Esophagus muscularis mucosa (tissue), 4 donors: Measurements from ENCODE around the gene COPZ1. TPM values are rescaled to one million over a fixed set of nuclear protein-coding genes. Genes with fewer than 3 reads are reported as not detected.

Experiments
- DNase-seq: peaks from one replicate; pipeline ENCODE4 v3.0.0-alpha.2; 2017; ENCODE audit errors: extremely low spot score
- H3K27ac ChIP-seq, 4 donors: fragments of 200-600 bp; sonication (generic); replicated peaks in 1 of 4; 1 replicate in 3 of 4; 2 replicates in 1 of 4; pipeline ENCODE4 v1.5.1; 2016 to 2019; ENCODE audit warnings: mild to moderate bottlenecking in 1 of 4
- H3K27me3 ChIP-seq, 4 donors: fragments of 200-600 bp; sonication (generic); one replicate each; pipeline versions ENCODE4 v1.5.1 to v1.6.0; 2016 to 2019
- H3K36me3 ChIP-seq, 4 donors: fragments of 200-600 bp; sonication (generic); one replicate each; pipeline ENCODE4 v1.5.1; 2016 to 2019
- H3K4me1 ChIP-seq, 4 donors: fragments of 200-600 bp; sonication (generic); one replicate each; pipeline ENCODE4 v1.5.1; 2016 to 2019
- H3K4me3 ChIP-seq, 4 donors: fragments of 200-600 bp; sonication (generic); 1 replicate in 2 of 4; 2 replicates in 2 of 4; pipeline ENCODE4 v1.5.1; 2016 to 2019; ENCODE audit warnings: mild to moderate bottlenecking in 4 of 4, moderate library complexity in 1 of 4
- H3K9me3 ChIP-seq, 4 donors: fragments of 200-600 bp; sonication (generic); 1 replicate in 3 of 4; 2 replicates in 1 of 4; pipeline ENCODE4 v1.5.1; 2016 to 2019
- EP300 ChIP-seq: sonication (generic); formaldehyde crosslinking; IDR thresholded peaks from one replicate; pipeline ENCODE4 v1.6.1; 2017; ENCODE audit warnings: antibody characterized with exemption
- POLR2A ChIP-seq: fragments of 450-650 bp; IDR thresholded peaks from one replicate; pipeline ENCODE4 v1.6.1; 2017; ENCODE audit warnings: antibody characterized with exemption, moderate library complexity, mild to moderate bottlenecking, low read depth
- POLR2AphosphoS5 ChIP-seq, 2 donors: sonication (generic); formaldehyde crosslinking; IDR thresholded peaks; one replicate each; pipeline ENCODE4 v1.6.1; 2017; ENCODE audit warnings: antibody characterized with exemption in 2 of 2
- WGBS: methylation state at CpG from one replicate; pipeline ENCODE4 v1.1.5; 2018; 5-methylcytosine and 5-hydroxymethylcytosine counted together
- intact Hi-C: fragments of 100-400 bp; cut with DNase I; formaldehyde crosslinking; loops from one replicate; pipeline ENCODE4 v1.15.1; 2023
- total RNA-seq, 4 donors: library from RNA; depleted of rRNA; stranded (reverse); fragments of >200 nt; gene quantifications; one replicate each; pipeline versions ENCODE4 v1.1.0 to v1.2.1, GENCODE V29; 2016
- TF ChIP-seq, protein P1 (sequence below), 3 experiments: fragments of 200-600 bp in 2 of 3; fragments of 450-650 bp in 1 of 3; sonication (generic) in 2 of 3; IDR thresholded peaks; one replicate each; pipeline ENCODE4 v1.5.1; 2017 to 2019; ENCODE audit warnings: antibody characterized with exemption in 3 of 3, mild to moderate bottlenecking in 2 of 3, moderate library complexity in 1 of 3

COPZ1 gene
- total RNA-seq, 4 donors from 2014 or later, result 41.1 to 61.9 (median 48.5) TPM

GRCh38 chr12:54379398-54380201, 54.7 kb downstream of the COPZ1 start:
- Histone ChIP-seq H3K36me3 (no peaks in the 10 kb centered on the region), H3K27me3 (no peaks in the 10 kb centered on the region), H3K27ac (peak overlapping the region; percentile 83 to 86 (median 84)), H3K9me3 (no peaks in the 10 kb centered on the region), H3K4me1 (peaks cover 26 to 50% (median 42%) of the 10 kb centered on the region in 4 donors), H3K4me3 (peak overlapping the region; percentile 59 to 74 (median 62))
- intact Hi-C loops, result no loop called here
- TF ChIP-seq, protein P1, sequence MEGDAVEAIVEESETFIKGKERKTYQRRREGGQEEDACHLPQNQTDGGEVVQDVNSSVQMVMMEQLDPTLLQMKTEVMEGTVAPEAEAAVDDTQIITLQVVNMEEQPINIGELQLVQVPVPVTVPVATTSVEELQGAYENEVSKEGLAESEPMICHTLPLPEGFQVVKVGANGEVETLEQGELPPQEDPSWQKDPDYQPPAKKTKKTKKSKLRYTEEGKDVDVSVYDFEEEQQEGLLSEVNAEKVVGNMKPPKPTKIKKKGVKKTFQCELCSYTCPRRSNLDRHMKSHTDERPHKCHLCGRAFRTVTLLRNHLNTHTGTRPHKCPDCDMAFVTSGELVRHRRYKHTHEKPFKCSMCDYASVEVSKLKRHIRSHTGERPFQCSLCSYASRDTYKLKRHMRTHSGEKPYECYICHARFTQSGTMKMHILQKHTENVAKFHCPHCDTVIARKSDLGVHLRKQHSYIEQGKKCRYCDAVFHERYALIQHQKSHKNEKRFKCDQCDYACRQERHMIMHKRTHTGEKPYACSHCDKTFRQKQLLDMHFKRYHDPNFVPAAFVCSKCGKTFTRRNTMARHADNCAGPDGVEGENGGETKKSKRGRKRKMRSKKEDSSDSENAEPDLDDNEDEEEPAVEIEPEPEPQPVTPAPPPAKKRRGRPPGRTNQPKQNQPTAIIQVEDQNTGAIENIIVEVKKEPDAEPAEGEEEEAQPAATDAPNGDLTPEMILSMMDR (IDR thresholded peaks at IDR 0.05), result peak in 2 of 3 experiments; percentile 100
- TF ChIP-seq POLR2AphosphoS5 (IDR thresholded peaks at IDR 0.05) (peak; percentile 43 to 77), EP300 (no peak)
- 9% methylated on average over 18 of the region's 19 CpGs for WGBS
- DNase-seq, result peak; percentile 96

DNA sequence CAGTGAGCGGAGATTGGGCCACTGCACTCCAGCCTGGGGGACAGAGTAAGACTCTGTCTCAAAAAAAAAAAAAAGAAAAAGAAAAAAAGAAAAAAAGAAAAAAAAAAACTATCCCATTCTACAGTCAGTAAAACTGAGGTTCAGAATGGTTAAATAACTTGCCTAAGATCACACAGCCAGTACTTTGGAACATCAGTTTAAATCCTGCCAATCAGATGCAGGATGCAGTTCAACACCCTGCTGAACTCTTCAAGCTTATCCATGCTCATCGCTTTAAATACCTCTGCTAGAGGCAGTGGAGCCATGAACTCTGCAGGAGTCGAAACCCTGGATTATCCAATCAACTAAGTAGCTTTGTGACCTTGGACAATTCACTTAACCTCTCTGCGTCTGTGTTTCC, 56.2 kb downstream of the COPZ1 start:
- no peak for TF ChIP-seq POLR2A
- no peak for TF ChIP-seq POLR2AphosphoS5 (IDR thresholded peaks at IDR 0.05)
- TF ChIP-seq, protein P1 (IDR thresholded peaks at IDR 0.05), result no peak
- no peak for TF ChIP-seq EP300
- no peak for DNase-seq
- intact Hi-C loops, result no loop called here
- Histone ChIP-seq H3K9me3 (no peaks in the 10 kb centered on the region), H3K4me3 (no peak overlapping the region), H3K36me3 (no peaks in the 10 kb centered on the region), H3K27me3 (no peaks in the 10 kb centered on the region), H3K27ac (no peak overlapping the region), H3K4me1 (peaks cover 20 to 46% (median 37%) of the 10 kb centered on the region in 4 donors)
- WGBS, result 91% methylated on average over 4 of the region's 4 CpGs

DNA sequence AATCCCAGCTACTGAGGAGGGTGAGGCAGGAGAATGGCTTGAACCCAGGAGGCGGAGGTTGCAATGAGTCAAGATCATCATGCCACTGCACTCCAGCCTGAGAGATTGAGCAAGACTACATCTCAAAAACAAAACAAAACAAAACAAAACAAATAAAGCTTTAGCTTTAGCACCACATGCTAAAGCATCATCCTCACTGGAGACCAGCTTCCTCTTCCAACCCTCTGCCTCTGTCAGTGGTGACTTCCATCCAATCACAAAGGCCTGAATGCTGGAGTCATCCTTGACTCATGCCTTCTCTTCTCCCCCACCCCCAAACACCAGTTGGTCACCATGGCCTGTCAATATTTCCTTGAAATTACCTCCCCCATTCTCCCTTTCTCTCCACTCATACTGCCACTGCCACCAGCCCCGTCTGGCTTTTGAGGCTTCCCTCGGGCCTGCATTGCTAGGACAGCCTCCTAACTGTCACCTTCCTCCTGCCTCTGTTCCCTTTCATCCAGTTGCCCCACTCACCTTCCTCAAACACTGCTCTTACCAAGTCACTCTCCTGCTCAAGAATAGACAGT, 58.2 kb downstream of the COPZ1 start:
- TF ChIP-seq POLR2A (no peak), EP300 (no peak), POLR2AphosphoS5 (IDR thresholded peaks at IDR 0.05) (no peak)
- TF ChIP-seq, protein P1 (IDR thresholded peaks at IDR 0.05), result no peak
- Histone ChIP-seq H3K36me3 (no peaks in the 10 kb centered on the region), H3K27me3 (no peaks in the 10 kb centered on the region), H3K27ac (no peak overlapping the region), H3K9me3 (no peaks in the 10 kb centered on the region), H3K4me3 (no peak overlapping the region), H3K4me1 (peaks cover 17 to 34% (median 25%) of the 10 kb centered on the region in 4 donors)
- 78% methylated on average over 3 of the region's 3 CpGs for WGBS
- intact Hi-C loops, result no loop called here
- no peak for DNase-seq

GRCh38 chr12:54384591-54385041, 59.7 kb downstream of the COPZ1 start, which contains the start of gene ZNF385A:
Gene ZNF385A (minus strand): TSS chr12:54384733. CDS start chr12:54384514, 219 bp downstream.
- peaks cover 7 to 20% (median 12%) of the 10 kb centered on the region in 4 donors for H3K4me1 ChIP-seq
- no peaks in the 10 kb centered on the region for H3K36me3 ChIP-seq
- H3K27ac ChIP-seq, result peak within 1 kb of the TSS; percentile 37 to 58 (median 49)
- WGBS, result 64% methylated on average over 1 of the region's 1 CpG
- no peak for TF ChIP-seq EP300
- no peak for TF ChIP-seq POLR2A
- no peak for TF ChIP-seq POLR2AphosphoS5 (IDR thresholded peaks at IDR 0.05)
- TF ChIP-seq, protein P1 (IDR thresholded peaks at IDR 0.05), result no peak
- H3K9me3 ChIP-seq, result no peaks in the 10 kb centered on the region
- intact Hi-C loops, result no loop called here
- peak within 1 kb of the TSS in 1 of 4 donors; percentile 5 for H3K4me3 ChIP-seq
- no peaks in the 10 kb centered on the region for H3K27me3 ChIP-seq
- no peak for DNase-seq
